MM.1S (cell line): ENCODE data around the gene MEGF9.

ENCODE experiments used
- DNase-seq: peaks from one replicate; pipeline ENCODE4 v3.0.0-alpha.2; 2015
- H2AFZ ChIP-seq: fragments of 300-600 bp; sonication (generic); 2 replicates; pipeline ENCODE4 v1.6.0; 2016; ENCODE audit warnings: antibody characterized with exemption, low read length
- H3F3A ChIP-seq: fragments of 300-600 bp; sonication (generic); 2 replicates; pipeline ENCODE4 v1.6.1; 2016; ENCODE audit warnings: mild to moderate bottlenecking, antibody characterized with exemption, low read length, moderate library complexity, mixed read lengths; ENCODE audit not compliant: insufficient read depth
- H3K27ac ChIP-seq: fragments of 300-600 bp; sonication (generic); 2 replicates; pipeline ENCODE4 v1.5.1; 2016; ENCODE audit warnings: mild to moderate bottlenecking, low read length
- H3K27me3 ChIP-seq: fragments of 300-600 bp; sonication (generic); replicated peaks from 2 replicates; pipeline ENCODE4 v1.6.0; 2016; ENCODE audit warnings: low read length; ENCODE audit not compliant: insufficient read depth
- H3K36me3 ChIP-seq: fragments of 300-600 bp; sonication (generic); replicated peaks from 2 replicates; pipeline ENCODE4 v1.6.1; 2016; ENCODE audit warnings: mild to moderate bottlenecking, low read length, mixed read lengths; ENCODE audit not compliant: insufficient read depth
- H3K4me1 ChIP-seq: fragments of 300-600 bp; sonication (generic); 2 replicates; pipeline ENCODE4 v1.6.1; 2016; ENCODE audit warnings: low read length, mixed read lengths
- H3K4me2 ChIP-seq: fragments of 300-600 bp; sonication (generic); 2 replicates; pipeline ENCODE4 v1.6.0; 2016; ENCODE audit warnings: low read depth, low read length
- H3K4me3 ChIP-seq: fragments of 300-600 bp; sonication (generic); 2 replicates; pipeline ENCODE4 v1.5.1; 2016; ENCODE audit warnings: low read length, mixed read lengths
- H3K79me2 ChIP-seq: fragments of 300-600 bp; sonication (generic); 2 replicates; pipeline ENCODE4 v1.6.1; 2016; ENCODE audit warnings: mixed run types, low read length, mixed read lengths
- H3K9ac ChIP-seq: fragments of 300-600 bp; sonication (generic); 2 replicates; pipeline ENCODE4 v1.6.1; 2016; ENCODE audit warnings: low read length, mixed read lengths
- H3K9me2 ChIP-seq: fragments of 300-600 bp; sonication (generic); replicated peaks from 2 replicates; pipeline ENCODE4 v1.6.1; 2016; ENCODE audit warnings: mild to moderate bottlenecking, low read length, mixed read lengths; ENCODE audit not compliant: insufficient read depth
- H3K9me3 ChIP-seq: fragments of 300-600 bp; sonication (generic); replicated peaks from 2 replicates; pipeline ENCODE4 v1.6.1; 2016; ENCODE audit warnings: mild to moderate bottlenecking, low read length, mixed read lengths; ENCODE audit not compliant: insufficient read depth
- H4K20me1 ChIP-seq: fragments of 300-600 bp; sonication (generic); 2 replicates; pipeline ENCODE4 v1.6.1; 2016; ENCODE audit warnings: mild to moderate bottlenecking, low read length, moderate library complexity, mixed read lengths; ENCODE audit not compliant: insufficient read depth
- EZH2 ChIP-seq: fragments of 300-600 bp; sonication (generic); optimal IDR thresholded peaks from 2 replicates; pipeline ENCODE3; 2017; ENCODE audit warnings: low read depth, mild to moderate bottlenecking, antibody characterized with exemption, low read length, mixed read lengths
- EZH2phosphoT487 ChIP-seq: fragments of 300-600 bp; sonication (generic); IDR thresholded peaks from 2 replicates; pipeline ENCODE4 v1.6.1; 2018; ENCODE audit warnings: antibody characterized with exemption, low read length
- TF ChIP-seq, protein P1 (sequence below): fragments of 300-600 bp; sonication (generic); IDR thresholded peaks from 2 replicates; pipeline ENCODE4 v1.5.1; 2016; ENCODE audit warnings: antibody characterized with exemption, low read length, mixed read lengths

MEGF9 gene

DNA sequence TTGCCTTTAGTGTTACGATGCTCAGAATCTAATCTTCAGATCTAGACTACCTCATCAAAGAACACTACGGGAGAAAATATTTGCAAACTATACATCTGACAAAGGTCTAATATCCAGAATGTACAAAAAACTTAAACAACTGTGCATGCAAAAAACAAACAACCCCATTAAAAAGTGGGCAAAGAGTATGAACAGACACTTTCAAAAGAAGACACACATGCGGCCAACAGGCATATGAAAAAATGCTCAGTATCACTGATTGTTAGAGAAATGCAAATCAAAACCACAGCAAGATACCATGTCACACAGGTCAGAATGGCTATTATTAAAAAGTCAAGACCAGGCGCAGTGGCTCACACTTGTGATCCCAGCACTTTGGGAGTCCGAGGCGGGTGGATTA, 31.0 kb upstream of the MEGF9 start:
- no peaks in the 10 kb centered on the region for H4K20me1 ChIP-seq
- H3K9me2 ChIP-seq, result no peaks in the 10 kb centered on the region
- H3F3A ChIP-seq, result no peaks in the 10 kb centered on the region
- H3K4me1 ChIP-seq, result no peaks in the 10 kb centered on the region
- H3K4me2 ChIP-seq, result no peak overlapping the region
- no peak overlapping the region for H2AFZ ChIP-seq
- no peak for DNase-seq
- no peak overlapping the region for H3K9ac ChIP-seq
- H3K36me3 ChIP-seq, result no peaks in the 10 kb centered on the region
- no peak overlapping the region for H3K27ac ChIP-seq
- no peaks in the 10 kb centered on the region for H3K79me2 ChIP-seq
- TF ChIP-seq, protein P1, sequence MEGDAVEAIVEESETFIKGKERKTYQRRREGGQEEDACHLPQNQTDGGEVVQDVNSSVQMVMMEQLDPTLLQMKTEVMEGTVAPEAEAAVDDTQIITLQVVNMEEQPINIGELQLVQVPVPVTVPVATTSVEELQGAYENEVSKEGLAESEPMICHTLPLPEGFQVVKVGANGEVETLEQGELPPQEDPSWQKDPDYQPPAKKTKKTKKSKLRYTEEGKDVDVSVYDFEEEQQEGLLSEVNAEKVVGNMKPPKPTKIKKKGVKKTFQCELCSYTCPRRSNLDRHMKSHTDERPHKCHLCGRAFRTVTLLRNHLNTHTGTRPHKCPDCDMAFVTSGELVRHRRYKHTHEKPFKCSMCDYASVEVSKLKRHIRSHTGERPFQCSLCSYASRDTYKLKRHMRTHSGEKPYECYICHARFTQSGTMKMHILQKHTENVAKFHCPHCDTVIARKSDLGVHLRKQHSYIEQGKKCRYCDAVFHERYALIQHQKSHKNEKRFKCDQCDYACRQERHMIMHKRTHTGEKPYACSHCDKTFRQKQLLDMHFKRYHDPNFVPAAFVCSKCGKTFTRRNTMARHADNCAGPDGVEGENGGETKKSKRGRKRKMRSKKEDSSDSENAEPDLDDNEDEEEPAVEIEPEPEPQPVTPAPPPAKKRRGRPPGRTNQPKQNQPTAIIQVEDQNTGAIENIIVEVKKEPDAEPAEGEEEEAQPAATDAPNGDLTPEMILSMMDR, result no peak
- TF ChIP-seq EZH2phosphoT487 (no peak), EZH2 (no peak)
- H3K27me3 ChIP-seq, result no peaks in the 10 kb centered on the region
- no peaks in the 10 kb centered on the region for H3K9me3 ChIP-seq
- no peak overlapping the region for H3K4me3 ChIP-seq

DNA sequence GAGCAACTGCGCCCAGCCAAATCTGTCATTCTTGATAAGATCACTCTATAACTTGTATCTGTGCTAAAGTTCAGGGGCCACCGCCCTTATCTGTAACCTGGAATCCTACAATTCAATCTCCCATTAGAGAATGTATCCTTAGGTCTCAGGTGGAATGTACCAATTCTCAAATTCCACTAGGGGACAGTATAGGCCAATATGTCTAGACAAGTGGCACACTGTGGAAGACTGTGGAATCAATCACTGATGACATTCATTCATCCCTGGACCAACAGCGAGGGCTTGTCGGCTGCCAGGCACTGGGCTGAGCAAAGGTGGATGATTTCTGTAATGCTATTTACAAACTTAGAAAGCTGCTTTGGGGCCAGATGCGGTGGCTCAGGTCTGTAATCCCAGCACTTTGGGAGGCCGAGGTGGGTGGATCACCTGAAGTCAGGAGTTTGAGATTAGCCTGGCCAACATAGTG, 28.7 kb upstream of the MEGF9 start:
- TF ChIP-seq, protein P1, result peak; percentile 77
- TF ChIP-seq EZH2phosphoT487, result no peak
- no peak overlapping the region for H3K4me2 ChIP-seq
- H3K4me1 ChIP-seq, result no peaks in the 10 kb centered on the region
- peak; percentile 58 for DNase-seq
- no peak overlapping the region for H3K9ac ChIP-seq
- H3K27ac ChIP-seq, result no peak overlapping the region
- H4K20me1 ChIP-seq, result no peaks in the 10 kb centered on the region
- H3K36me3 ChIP-seq, result no peaks in the 10 kb centered on the region
- H3K27me3 ChIP-seq, result no peaks in the 10 kb centered on the region
- H3K9me2 ChIP-seq, result no peaks in the 10 kb centered on the region
- no peaks in the 10 kb centered on the region for H3K9me3 ChIP-seq
- no peaks in the 10 kb centered on the region for H3K79me2 ChIP-seq
- H2AFZ ChIP-seq, result no peak overlapping the region
- no peak overlapping the region for H3K4me3 ChIP-seq
- H3F3A ChIP-seq, result no peaks in the 10 kb centered on the region

DNA sequence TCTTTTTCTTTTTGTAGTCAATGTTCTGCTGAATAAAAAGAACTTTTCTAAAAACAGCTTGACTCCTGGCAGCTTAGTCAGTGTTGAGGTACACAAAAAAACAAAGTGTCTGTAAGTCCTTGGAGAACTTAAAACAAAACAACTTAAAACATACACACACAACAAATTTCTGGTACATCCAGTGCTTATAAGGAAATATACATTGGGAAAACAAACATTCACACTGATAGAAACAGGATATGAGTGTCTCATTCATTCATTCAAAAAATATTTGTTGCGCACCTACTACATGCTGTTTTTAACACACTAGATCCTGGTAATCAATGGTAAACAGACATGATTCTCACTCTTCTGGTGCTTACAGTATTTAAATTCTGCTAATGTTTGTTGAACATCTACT, 27.4 kb upstream of the MEGF9 start:
- Histone ChIP-seq H3K4me3 (no peak overlapping the region), H3K9me3 (no peaks in the 10 kb centered on the region), H3K79me2 (no peaks in the 10 kb centered on the region), H3F3A (no peaks in the 10 kb centered on the region), H2AFZ (no peak overlapping the region), H3K4me1 (no peaks in the 10 kb centered on the region), H3K27ac (no peak overlapping the region), H3K9ac (no peak overlapping the region), H3K27me3 (no peaks in the 10 kb centered on the region), H3K4me2 (no peak overlapping the region), H3K9me2 (no peaks in the 10 kb centered on the region), H3K36me3 (no peaks in the 10 kb centered on the region), H4K20me1 (no peaks in the 10 kb centered on the region)
- no peak for DNase-seq
- TF ChIP-seq EZH2, result no peak
- no peak for TF ChIP-seq EZH2phosphoT487
- TF ChIP-seq, protein P1, result no peak
